ENCODE data around the gene CYP26C1.

- TF ChIP-seq POLR2A (IDR thresholded peaks at IDR 0.05; ENCODE audit: low read length) (no peak), GATA1 (IDR thresholded peaks at IDR 0.05; ENCODE audit: low read depth, low read length) (no peak)
Observed at GRCh38 chr10:93110472-93111146, 50.0 kb downstream of the CYP26C1 start.

Data from erythroblast (primary cell).